ENCODE measurements around the gene PPTC7. TPM values are rescaled to one million over a fixed set of nuclear protein-coding genes. Genes with fewer than 3 reads are reported as not detected.

Gene PPTC7
- total RNA-seq, 1 donor from 2014 or later, result 13.3 TPM

DNA sequence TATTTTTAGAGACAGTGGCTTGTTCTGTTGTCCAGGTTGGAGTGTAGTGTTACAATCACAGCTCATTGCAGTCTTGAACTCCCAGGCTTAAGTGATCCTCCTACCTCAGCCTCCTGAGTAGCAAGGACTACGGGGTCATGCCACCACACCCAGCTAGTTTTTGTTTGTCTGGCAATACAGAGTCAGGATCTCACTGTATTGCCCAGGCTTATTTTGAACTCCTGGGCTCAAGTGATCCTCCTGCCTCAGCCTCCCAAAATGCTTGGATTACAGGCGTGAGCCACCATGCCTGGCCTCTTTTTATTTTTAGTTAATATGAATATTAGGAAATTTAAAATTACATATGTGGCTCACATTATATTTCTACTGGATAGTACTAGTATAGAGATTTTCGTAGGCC, 28.9 kb downstream of the PPTC7 start:
- Mint-ChIP-seq H3K27me3 (ENCODE audit: unreplicated experiment) (no peaks in the 10 kb centered on the region), H3K4me1 (ENCODE audit: unreplicated experiment) (peaks cover 28% of the 10 kb centered on the region), H3K36me3 (ENCODE audit: unreplicated experiment) (peaks cover 7% of the 10 kb centered on the region), H3K4me3 (ENCODE audit: unreplicated experiment) (no peak overlapping the region), H3K9me3 (ENCODE audit: unreplicated experiment) (no peaks in the 10 kb centered on the region), H3K27ac (ENCODE audit: unreplicated experiment) (no peak overlapping the region)
- TF ChIP-seq, protein P1, sequence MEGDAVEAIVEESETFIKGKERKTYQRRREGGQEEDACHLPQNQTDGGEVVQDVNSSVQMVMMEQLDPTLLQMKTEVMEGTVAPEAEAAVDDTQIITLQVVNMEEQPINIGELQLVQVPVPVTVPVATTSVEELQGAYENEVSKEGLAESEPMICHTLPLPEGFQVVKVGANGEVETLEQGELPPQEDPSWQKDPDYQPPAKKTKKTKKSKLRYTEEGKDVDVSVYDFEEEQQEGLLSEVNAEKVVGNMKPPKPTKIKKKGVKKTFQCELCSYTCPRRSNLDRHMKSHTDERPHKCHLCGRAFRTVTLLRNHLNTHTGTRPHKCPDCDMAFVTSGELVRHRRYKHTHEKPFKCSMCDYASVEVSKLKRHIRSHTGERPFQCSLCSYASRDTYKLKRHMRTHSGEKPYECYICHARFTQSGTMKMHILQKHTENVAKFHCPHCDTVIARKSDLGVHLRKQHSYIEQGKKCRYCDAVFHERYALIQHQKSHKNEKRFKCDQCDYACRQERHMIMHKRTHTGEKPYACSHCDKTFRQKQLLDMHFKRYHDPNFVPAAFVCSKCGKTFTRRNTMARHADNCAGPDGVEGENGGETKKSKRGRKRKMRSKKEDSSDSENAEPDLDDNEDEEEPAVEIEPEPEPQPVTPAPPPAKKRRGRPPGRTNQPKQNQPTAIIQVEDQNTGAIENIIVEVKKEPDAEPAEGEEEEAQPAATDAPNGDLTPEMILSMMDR (IDR thresholded peaks at IDR 0.05), result no peak
- no peak for DNase-seq (ENCODE audit: extremely low spot score, unreplicated experiment)

DNA sequence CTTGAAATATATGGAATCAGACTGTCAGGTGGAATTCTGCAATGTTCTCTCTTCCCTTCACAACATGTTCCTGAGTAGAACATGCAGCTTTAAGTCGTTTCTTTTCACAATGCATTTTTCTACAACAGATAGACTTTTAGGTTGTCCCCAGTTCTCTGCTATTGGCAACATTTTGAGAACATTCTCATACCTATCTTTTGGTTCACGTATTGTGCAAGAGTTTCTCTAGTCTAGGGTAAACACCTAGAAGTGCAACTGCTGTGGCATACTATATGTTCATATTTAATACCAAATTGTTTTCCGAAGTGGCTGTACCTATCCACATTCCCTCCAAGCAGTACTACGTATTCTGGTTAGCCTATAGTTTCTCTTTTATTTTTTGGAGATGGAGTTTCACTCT, 32.1 kb downstream of the PPTC7 start:
- H3K4me1 Mint-ChIP-seq (ENCODE audit: unreplicated experiment), result peaks cover 40% of the 10 kb centered on the region
- peaks cover 6% of the 10 kb centered on the region for H3K36me3 Mint-ChIP-seq (ENCODE audit: unreplicated experiment)
- H3K9me3 Mint-ChIP-seq (ENCODE audit: unreplicated experiment), result no peaks in the 10 kb centered on the region
- no peak overlapping the region for H3K4me3 Mint-ChIP-seq (ENCODE audit: unreplicated experiment)
- no peak overlapping the region for H3K27ac Mint-ChIP-seq (ENCODE audit: unreplicated experiment)
- TF ChIP-seq, protein P1 (IDR thresholded peaks at IDR 0.05), result no peak
- DNase-seq (ENCODE audit: extremely low spot score, unreplicated experiment), result no peak
- no peaks in the 10 kb centered on the region for H3K27me3 Mint-ChIP-seq (ENCODE audit: unreplicated experiment)

DNA sequence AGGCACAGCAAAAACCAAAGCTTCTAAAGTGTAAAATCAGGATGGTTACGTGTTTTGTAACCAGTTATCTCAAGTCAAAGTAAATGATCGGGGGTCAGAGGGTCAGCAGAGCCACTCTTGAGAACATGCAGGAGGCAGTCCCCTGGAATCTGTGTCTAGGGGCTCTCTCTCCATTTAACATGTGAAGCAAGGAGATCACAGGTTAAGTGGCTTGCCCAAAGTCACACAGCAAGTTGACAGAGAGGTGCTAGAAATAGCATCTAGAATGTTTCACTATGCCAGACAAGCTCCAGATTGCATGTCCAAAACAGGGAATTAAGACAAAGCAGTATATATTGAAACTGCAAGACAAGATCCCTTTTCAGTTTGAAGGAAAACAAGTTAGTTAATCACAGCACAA, 33.4 kb downstream of the PPTC7 start:
- H3K9me3 Mint-ChIP-seq (ENCODE audit: unreplicated experiment), result no peaks in the 10 kb centered on the region
- peaks cover 37% of the 10 kb centered on the region for H3K4me1 Mint-ChIP-seq (ENCODE audit: unreplicated experiment)
- no peaks in the 10 kb centered on the region for H3K27me3 Mint-ChIP-seq (ENCODE audit: unreplicated experiment)
- H3K27ac Mint-ChIP-seq (ENCODE audit: unreplicated experiment), result peak overlapping the region; percentile 31
- TF ChIP-seq, protein P1 (IDR thresholded peaks at IDR 0.05), result no peak
- no peak overlapping the region for H3K4me3 Mint-ChIP-seq (ENCODE audit: unreplicated experiment)
- H3K36me3 Mint-ChIP-seq (ENCODE audit: unreplicated experiment), result peaks cover 6% of the 10 kb centered on the region
- no peak for DNase-seq (ENCODE audit: extremely low spot score, unreplicated experiment)

DNA sequence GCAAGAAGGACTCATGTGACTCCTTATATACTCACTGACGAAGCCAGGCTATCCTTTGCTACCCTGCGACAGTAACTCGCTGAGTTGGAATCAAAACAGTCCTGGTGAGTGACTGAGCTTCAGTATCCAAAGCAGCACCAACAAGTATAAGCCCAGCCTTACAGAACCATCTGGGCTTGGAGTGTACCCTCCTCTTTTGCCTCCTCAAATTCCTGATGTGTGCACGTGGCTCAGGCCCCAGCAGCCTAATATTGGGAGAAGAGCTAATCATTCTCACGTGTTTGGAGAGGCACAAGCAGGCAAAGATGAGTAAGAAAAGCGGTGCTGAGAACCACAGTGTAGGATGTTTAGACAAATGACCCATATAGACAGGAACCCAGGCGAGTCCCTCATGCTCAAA, 34.4 kb downstream of the PPTC7 start:
- H3K27ac Mint-ChIP-seq (ENCODE audit: unreplicated experiment), result peak overlapping the region; percentile 61
- peaks cover 41% of the 10 kb centered on the region for H3K4me1 Mint-ChIP-seq (ENCODE audit: unreplicated experiment)
- H3K9me3 Mint-ChIP-seq (ENCODE audit: unreplicated experiment), result no peaks in the 10 kb centered on the region
- no peak for DNase-seq (ENCODE audit: extremely low spot score, unreplicated experiment)
- H3K4me3 Mint-ChIP-seq (ENCODE audit: unreplicated experiment), result no peak overlapping the region
- TF ChIP-seq, protein P1 (IDR thresholded peaks at IDR 0.05), result no peak
- H3K36me3 Mint-ChIP-seq (ENCODE audit: unreplicated experiment), result peaks cover 7% of the 10 kb centered on the region
- H3K27me3 Mint-ChIP-seq (ENCODE audit: unreplicated experiment), result no peaks in the 10 kb centered on the region

DNA sequence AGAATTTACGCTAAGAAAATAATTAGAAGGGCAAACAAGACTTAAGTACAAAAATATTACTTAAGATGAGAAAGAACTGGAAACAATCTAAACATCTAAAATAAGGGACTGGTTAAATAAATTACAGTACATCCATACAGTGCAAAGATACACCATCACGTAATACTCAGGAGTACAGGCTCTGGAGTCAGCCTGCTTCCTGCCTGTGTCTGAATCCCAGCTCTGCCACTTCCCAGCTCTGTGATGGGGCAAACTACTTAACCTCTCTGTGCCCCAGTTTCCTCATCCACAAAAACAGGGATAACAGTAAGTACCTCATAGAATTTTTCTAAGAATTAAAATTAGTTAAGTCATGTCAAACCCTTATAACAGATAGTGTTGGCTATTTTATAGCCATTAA, 36.0 kb downstream of the PPTC7 start:
- Mint-ChIP-seq H3K4me1 (ENCODE audit: unreplicated experiment) (peaks cover 49% of the 10 kb centered on the region), H3K4me3 (ENCODE audit: unreplicated experiment) (no peak overlapping the region), H3K27me3 (ENCODE audit: unreplicated experiment) (no peaks in the 10 kb centered on the region), H3K9me3 (ENCODE audit: unreplicated experiment) (no peaks in the 10 kb centered on the region), H3K27ac (ENCODE audit: unreplicated experiment) (no peak overlapping the region), H3K36me3 (ENCODE audit: unreplicated experiment) (peaks cover 10% of the 10 kb centered on the region)
- no peak for DNase-seq (ENCODE audit: extremely low spot score, unreplicated experiment)
- TF ChIP-seq, protein P1 (IDR thresholded peaks at IDR 0.05), result no peak

All from osteocyte (in vitro differentiated cells).